SK-N-SH treated with all-trans-retinoic acid at 6 μM for 48 hours (cell line): Measurements from ENCODE around the gene TMEM147.
"Not testable (repeated sequence)": the region's sequence is repeated elsewhere in the genome, so short reads cannot be mapped to it uniquely, and the experiment has no call there.

Source experiments
- CSDC2 ChIP-seq: fragments of 250-450 bp; sonication (Bioruptor Pico); IDR thresholded peaks from 2 replicates; pipeline ENCODE4 v1.5.0; 2020; ENCODE audit warnings: mild to moderate bottlenecking, moderate library complexity
- GLIS3 ChIP-seq: fragments of 250-450 bp; sonication (Bioruptor Pico); IDR thresholded peaks from 2 replicates; pipeline ENCODE4 v1.5.0; 2020; ENCODE audit warnings: mild to moderate bottlenecking, moderate library complexity
- ISL1 ChIP-seq: fragments of 250-450 bp; sonication (Bioruptor Pico); IDR thresholded peaks from 2 replicates; pipeline ENCODE4 v2.1.2; 2022; ENCODE audit warnings: mild to moderate bottlenecking, moderate library complexity
- PPARA ChIP-seq: fragments of 250-450 bp; sonication (Bioruptor Pico); IDR thresholded peaks from 2 replicates; pipeline ENCODE4 v1.5.0; 2020; ENCODE audit warnings: mild to moderate bottlenecking, borderline replicate concordance
- TCF4 ChIP-seq: fragments of 250-450 bp; sonication (Bioruptor Pico); IDR thresholded peaks from 2 replicates; pipeline ENCODE4 v1.8.0; 2021; ENCODE audit warnings: mild to moderate bottlenecking, moderate library complexity, borderline replicate concordance
- ZFP3 ChIP-seq: fragments of 250-450 bp; sonication (Bioruptor Pico); IDR thresholded peaks from 2 replicates; pipeline ENCODE4 v1.5.0; 2020; ENCODE audit warnings: mild to moderate bottlenecking, moderate library complexity
- ZFP30 ChIP-seq: fragments of 450-650 bp; formaldehyde crosslinking; IDR thresholded peaks from 2 replicates; pipeline ENCODE4 v1.5.0; 2022; ENCODE audit warnings: mild to moderate bottlenecking, moderate library complexity
- TF ChIP-seq, protein P1 (sequence below): fragments of 250-450 bp; sonication (Bioruptor Pico); IDR thresholded peaks from 2 replicates; pipeline ENCODE4 v1.5.1; 2020; ENCODE audit warnings: low read depth, mild to moderate bottlenecking, moderate library complexity
- TF ChIP-seq, protein P2 (sequence below): fragments of 250-450 bp; sonication (Bioruptor Pico); IDR thresholded peaks from 2 replicates; pipeline ENCODE4 v1.5.1; 2021; ENCODE audit warnings: mild to moderate bottlenecking, moderate library complexity

DNA sequence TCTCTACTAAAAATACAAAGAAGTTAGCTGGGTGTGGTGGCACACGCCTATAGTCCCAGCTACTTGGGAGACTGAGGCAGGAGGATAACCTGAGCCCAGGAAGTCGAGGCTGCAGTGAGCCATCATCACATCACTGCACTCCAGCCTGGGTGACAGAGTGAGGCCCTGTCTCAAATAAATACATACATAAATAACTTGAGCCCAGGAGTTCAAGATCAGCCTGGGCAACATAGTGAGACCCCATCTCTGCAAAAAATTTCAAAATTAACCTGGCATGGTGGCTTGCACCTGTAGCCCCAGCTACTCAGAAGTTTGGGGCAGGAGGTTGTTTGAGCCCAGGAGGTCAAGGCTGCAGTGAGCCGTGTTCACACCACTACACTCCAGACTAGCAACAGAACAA is 49.6 kb downstream of the TMEM147 start:
- not testable (repeated sequence) for TF ChIP-seq CSDC2; GLIS3; PPARA (CRISPR knock-in tag); ZFP30 (CRISPR knock-in tag); ZFP3 (CRISPR knock-in tag); ISL1; TCF4
- TF ChIP-seq, protein P1, sequence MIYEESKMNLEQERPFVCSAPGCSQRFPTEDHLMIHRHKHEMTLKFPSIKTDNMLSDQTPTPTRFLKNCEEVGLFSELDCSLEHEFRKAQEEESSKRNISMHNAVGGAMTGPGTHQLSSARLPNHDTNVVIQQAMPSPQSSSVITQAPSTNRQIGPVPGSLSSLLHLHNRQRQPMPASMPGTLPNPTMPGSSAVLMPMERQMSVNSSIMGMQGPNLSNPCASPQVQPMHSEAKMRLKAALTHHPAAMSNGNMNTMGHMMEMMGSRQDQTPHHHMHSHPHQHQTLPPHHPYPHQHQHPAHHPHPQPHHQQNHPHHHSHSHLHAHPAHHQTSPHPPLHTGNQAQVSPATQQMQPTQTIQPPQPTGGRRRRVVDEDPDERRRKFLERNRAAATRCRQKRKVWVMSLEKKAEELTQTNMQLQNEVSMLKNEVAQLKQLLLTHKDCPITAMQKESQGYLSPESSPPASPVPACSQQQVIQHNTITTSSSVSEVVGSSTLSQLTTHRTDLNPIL (CRISPR knock-in tag) = not testable (repeated sequence)
- TF ChIP-seq, protein P2, sequence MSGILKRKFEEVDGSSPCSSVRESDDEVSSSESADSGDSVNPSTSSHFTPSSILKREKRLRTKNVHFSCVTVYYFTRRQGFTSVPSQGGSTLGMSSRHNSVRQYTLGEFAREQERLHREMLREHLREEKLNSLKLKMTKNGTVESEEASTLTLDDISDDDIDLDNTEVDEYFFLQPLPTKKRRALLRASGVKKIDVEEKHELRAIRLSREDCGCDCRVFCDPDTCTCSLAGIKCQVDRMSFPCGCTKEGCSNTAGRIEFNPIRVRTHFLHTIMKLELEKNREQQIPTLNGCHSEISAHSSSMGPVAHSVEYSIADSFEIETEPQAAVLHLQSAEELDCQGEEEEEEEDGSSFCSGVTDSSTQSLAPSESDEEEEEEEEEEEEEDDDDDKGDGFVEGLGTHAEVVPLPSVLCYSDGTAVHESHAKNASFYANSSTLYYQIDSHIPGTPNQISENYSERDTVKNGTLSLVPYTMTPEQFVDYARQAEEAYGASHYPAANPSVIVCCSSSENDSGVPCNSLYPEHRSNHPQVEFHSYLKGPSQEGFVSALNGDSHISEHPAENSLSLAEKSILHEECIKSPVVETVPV (CRISPR knock-in tag) = not testable (repeated sequence)
